Colonic mucosa (tissue), 4 donors: Measurements from ENCODE around the gene ANGPTL7. TPM values are rescaled to one million over a fixed set of nuclear protein-coding genes. Genes with fewer than 3 reads are reported as not detected.
"Not testable (repeated sequence)": the region's sequence is repeated elsewhere in the genome, so short reads cannot be mapped to it uniquely, and the experiment has no call there.

Experiments
- DNase-seq: peaks from one replicate; pipeline ENCODE4 v3.0.0-alpha.2; 2020
- H3K27ac ChIP-seq: fragments of 200-600 bp; one replicate; pipeline ENCODE4 v1.8.0; 2021
- H3K27me3 ChIP-seq: fragments of 200-600 bp; one replicate; pipeline ENCODE4 v1.8.0; 2021
- H3K36me3 ChIP-seq: fragments of 200-600 bp; one replicate; pipeline ENCODE4 v1.8.0; 2021
- H3K4me1 ChIP-seq: fragments of 200-600 bp; one replicate; pipeline ENCODE4 v1.8.0; 2021; ENCODE audit warnings: mild to moderate bottlenecking
- H3K4me3 ChIP-seq: fragments of 200-600 bp; one replicate; pipeline ENCODE4 v1.8.0; 2021
- H3K9ac ChIP-seq, 2 donors: one replicate each; pipeline ENCODE4 v1.7.0; 2013; ENCODE audit warnings: control low read depth in 2 of 2, low read depth in 2 of 2, low read length in 2 of 2
- H3K9me3 ChIP-seq: fragments of 200-600 bp; one replicate; pipeline ENCODE4 v1.8.0; 2021
- intact Hi-C: fragments of 100-400 bp; cut with DNase I; formaldehyde crosslinking; loops from one replicate; pipeline ENCODE4 v1.14.1; 2022
- total RNA-seq, 2 donors: library from RNA; stranded (reverse); fragmentation: NEBNext Ultra II Directional in 1 of 2; extraction: Animal tissue kit (Norgen Biotek cat#: 25700) in 1 of 2; gene quantifications; one replicate each; pipeline ENCODE4 v1.2.1, GENCODE V29; 2021
- TF ChIP-seq, protein P1 (sequence below): fragments of 200-600 bp; IDR thresholded peaks from one replicate; pipeline ENCODE4 v1.8.0; 2022; ENCODE audit warnings: antibody characterized with exemption, mild to moderate bottlenecking
- donor health status: healthy.
- donor health status: DM: no; HTN: no; CAD: no.
- donor health status: DM: no; HTN: no; CAD: no.

ANGPTL7 gene
- total RNA-seq, 2 donors from 2014 or later, result 1.0 TPM; not detected in 1

DNA sequence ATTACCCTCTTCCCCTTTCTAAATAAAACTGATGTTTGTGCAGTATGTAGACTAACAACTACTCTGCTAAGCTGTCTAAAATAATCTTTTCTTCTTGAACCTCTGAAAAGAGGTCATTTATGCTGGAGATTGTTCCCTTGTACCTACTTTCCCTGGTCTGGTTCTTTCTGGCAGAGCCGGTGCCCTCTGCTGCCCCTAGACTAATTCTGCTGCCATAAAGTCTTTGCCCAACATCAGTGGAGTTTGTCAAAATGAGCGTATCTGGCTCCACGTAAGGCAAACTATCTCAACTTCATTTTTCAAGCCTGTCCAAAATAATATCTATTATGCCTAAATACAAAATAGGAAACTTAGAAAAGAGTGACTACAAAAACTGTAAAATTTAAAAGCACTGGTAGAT, 30.9 kb upstream of the ANGPTL7 start:
- Histone ChIP-seq H3K9me3 (no peaks in the 10 kb centered on the region), H3K4me1 (no peaks in the 10 kb centered on the region), H3K27me3 (no peaks in the 10 kb centered on the region), H3K27ac (no peak overlapping the region), H3K36me3 (no peaks in the 10 kb centered on the region), H3K9ac (no peak overlapping the region), H3K4me3 (no peak overlapping the region)
- intact Hi-C loops, result no loop called here
- DNase-seq, result no peak
- TF ChIP-seq, protein P1, sequence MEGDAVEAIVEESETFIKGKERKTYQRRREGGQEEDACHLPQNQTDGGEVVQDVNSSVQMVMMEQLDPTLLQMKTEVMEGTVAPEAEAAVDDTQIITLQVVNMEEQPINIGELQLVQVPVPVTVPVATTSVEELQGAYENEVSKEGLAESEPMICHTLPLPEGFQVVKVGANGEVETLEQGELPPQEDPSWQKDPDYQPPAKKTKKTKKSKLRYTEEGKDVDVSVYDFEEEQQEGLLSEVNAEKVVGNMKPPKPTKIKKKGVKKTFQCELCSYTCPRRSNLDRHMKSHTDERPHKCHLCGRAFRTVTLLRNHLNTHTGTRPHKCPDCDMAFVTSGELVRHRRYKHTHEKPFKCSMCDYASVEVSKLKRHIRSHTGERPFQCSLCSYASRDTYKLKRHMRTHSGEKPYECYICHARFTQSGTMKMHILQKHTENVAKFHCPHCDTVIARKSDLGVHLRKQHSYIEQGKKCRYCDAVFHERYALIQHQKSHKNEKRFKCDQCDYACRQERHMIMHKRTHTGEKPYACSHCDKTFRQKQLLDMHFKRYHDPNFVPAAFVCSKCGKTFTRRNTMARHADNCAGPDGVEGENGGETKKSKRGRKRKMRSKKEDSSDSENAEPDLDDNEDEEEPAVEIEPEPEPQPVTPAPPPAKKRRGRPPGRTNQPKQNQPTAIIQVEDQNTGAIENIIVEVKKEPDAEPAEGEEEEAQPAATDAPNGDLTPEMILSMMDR, result no peak

DNA sequence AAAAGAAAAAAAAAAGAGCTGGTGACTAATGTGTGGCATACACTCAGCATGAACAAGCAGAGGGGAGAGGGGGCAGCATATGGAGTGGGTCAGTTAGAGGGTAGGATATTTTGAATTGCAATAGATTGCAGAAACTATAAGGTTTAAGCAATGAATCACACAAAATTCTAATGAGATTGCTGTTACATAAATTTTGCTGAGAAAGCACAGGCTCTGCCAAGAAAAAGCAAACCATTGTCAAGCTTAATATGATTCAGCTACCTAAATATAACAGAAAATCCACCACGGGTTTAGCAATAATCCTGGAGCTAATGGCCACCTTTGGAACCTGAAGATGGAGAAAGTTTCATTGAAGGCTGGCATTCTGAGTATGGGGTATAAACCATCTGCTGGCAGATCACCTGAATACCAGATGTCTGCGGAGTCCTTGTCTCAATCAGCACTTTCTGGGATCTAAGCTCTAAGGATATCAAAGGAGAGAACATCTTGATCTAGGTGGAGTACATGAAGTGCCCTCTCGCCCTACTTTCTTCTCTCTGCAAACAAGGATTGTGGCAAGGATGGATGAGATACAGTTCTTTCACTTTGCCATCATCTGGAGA, 30.3 kb upstream of the ANGPTL7 start:
- Histone ChIP-seq H3K27me3 (no peaks in the 10 kb centered on the region), H3K4me3 (no peak overlapping the region), H3K36me3 (no peaks in the 10 kb centered on the region), H3K9me3 (no peaks in the 10 kb centered on the region), H3K4me1 (no peaks in the 10 kb centered on the region), H3K9ac (no peak overlapping the region), H3K27ac (no peak overlapping the region)
- DNase-seq, result no peak
- intact Hi-C loops, result no loop called here
- TF ChIP-seq, protein P1, result no peak

DNA sequence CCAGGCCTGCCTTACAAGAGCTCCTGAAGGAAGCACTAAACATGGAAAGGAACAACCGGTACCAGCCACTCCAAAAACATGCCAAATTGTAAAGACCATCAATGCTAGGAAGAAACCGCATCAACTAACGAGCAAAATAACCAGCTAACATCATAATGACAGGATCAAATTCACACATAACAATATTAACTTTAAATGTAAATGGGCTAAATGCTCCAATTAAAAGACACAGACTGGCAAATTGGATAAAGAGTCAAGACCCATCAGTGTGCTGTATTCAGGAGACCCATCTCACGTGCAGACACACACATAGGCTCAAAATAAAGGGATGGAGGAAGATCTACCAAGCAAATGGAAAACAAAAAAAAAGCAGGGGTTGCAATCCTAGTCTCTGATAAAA, 26.4 kb upstream of the ANGPTL7 start:
- H3K4me1 ChIP-seq, H3K27ac ChIP-seq, H3K9me3 ChIP-seq, DNase-seq, H3K36me3 ChIP-seq, intact Hi-C loops, H3K4me3 ChIP-seq, H3K27me3 ChIP-seq, H3K9ac ChIP-seq: not testable (repeated sequence)

DNA sequence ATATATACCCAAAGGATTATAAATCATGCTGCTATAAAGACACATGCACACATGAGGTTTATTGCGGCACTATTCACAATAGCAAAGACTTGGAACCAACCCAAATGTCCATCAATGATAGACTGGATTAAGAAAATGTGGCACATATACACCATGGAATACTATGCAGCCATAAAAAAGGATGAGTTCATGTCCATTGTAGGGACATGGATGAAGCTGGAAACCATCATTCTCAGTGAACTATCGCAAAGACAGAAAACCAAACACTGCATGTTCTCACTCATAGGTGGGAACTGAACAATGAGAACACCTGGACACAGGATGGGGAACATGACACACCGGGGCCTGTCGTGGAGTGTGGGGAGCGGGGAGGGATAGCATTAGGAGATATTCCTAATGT, 22.4 kb upstream of the ANGPTL7 start:
- H3K9ac ChIP-seq, DNase-seq, H3K9me3 ChIP-seq, H3K4me3 ChIP-seq, H3K4me1 ChIP-seq, intact Hi-C loops, H3K27ac ChIP-seq, H3K36me3 ChIP-seq, H3K27me3 ChIP-seq: not testable (repeated sequence)

DNA sequence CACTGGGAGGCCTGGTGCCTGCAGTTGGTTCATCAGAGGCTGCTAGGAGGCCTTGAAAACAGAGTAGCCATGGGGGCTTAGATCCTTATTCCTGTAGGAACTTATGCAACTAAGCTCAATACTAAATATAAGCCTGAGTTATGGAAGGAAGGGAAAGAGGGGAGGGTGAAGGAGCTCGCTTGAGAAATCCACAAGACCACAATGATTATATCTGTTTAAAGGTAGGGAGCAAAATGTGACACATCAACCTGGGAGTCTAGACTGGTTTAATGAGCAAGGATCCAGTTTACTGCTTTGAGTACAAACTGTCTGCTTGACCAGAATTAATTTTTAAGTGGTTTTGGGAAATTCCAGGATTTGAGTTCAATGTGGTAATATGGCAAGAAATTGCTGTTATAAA, 20.4 kb upstream of the ANGPTL7 start:
- TF ChIP-seq, protein P1, result no peak
- no peak overlapping the region for H3K27ac ChIP-seq
- H3K4me1 ChIP-seq, result no peaks in the 10 kb centered on the region
- H3K27me3 ChIP-seq, result no peaks in the 10 kb centered on the region
- H3K4me3 ChIP-seq, result no peak overlapping the region
- H3K9me3 ChIP-seq, result no peaks in the 10 kb centered on the region
- intact Hi-C loops, result no loop called here
- H3K36me3 ChIP-seq, result no peaks in the 10 kb centered on the region
- DNase-seq, result no peak
- H3K9ac ChIP-seq, result no peak overlapping the region

DNA sequence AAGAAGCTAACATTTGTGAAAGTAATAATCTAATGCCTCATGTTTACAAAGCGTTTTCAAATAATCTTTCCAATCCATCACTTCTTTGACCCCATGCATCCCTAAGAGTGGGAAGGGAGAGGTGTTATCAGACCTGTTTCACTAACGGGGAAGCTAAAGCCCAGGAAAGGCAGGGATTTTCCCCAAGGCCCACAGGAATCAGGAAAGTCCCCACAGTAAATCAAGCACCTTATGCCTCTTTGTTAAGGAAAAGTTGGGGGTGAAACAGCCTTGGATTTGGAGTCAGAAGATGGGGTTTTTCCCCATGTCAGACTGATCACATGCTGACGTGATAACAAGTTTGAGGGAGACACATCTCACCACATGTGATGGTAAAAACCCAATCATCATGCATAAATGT, 20.0 kb upstream of the ANGPTL7 start:
- TF ChIP-seq, protein P1, result no peak
- H3K4me1 ChIP-seq, result no peaks in the 10 kb centered on the region
- H3K27me3 ChIP-seq, result no peaks in the 10 kb centered on the region
- no peaks in the 10 kb centered on the region for H3K36me3 ChIP-seq
- no peak overlapping the region for H3K9ac ChIP-seq
- no peak overlapping the region for H3K4me3 ChIP-seq
- no peaks in the 10 kb centered on the region for H3K9me3 ChIP-seq
- no peak overlapping the region for H3K27ac ChIP-seq
- DNase-seq, result no peak
- intact Hi-C loops, result no loop called here
